GM18505 (cell line): ENCODE data around the gene CFAP100.

Experiments
- ATAC-seq: cut with Tn5 transposase; IDR thresholded peaks from one replicate; pipeline ENCODE4 v1.9.1; 2021; ENCODE audit not compliant: unreplicated experiment
- POLR2A ChIP-seq: IDR thresholded peaks from 4 replicates; pipeline ENCODE4 v1.6.1; 2011; ENCODE audit warnings: borderline replicate concordance; ENCODE audit not compliant: insufficient read depth, insufficient read length; ENCODE audit errors: extremely low read depth

CFAP100 gene

GRCh38 chr3:126447456-126448106 lies 52.9 kb downstream of the CFAP100 start:
- no peak for ATAC-seq

GRCh38 chr3:126448136-126448892 lies 53.6 kb downstream of the CFAP100 start:
- ATAC-seq, result no peak
- no peak for TF ChIP-seq POLR2A

More at GRCh38 chr3:126447456-126448106, 52.9 kb downstream of the CFAP100 start:
- TF ChIP-seq POLR2A, result no peak

- no peak for ATAC-seq
Measured at GRCh38 chr3:126448893-126449180, 54.1 kb downstream of the CFAP100 start.

GRCh38 chr3:126449621-126450051 lies 54.9 kb downstream of the CFAP100 start:
- ATAC-seq, result no peak

More at GRCh38 chr3:126448893-126449180, 54.1 kb downstream of the CFAP100 start:
- no peak for TF ChIP-seq POLR2A

GRCh38 chr3:126450219-126450618 lies 55.5 kb downstream of the CFAP100 start:
- TF ChIP-seq POLR2A, result no peak
- no peak for ATAC-seq

More at GRCh38 chr3:126449621-126450051, 54.9 kb downstream of the CFAP100 start:
- TF ChIP-seq POLR2A, result no peak

- no peak for ATAC-seq
- no peak for TF ChIP-seq POLR2A
Measured at GRCh38 chr3:126450744-126451143, 56.0 kb downstream of the CFAP100 start.

GRCh38 chr3:126451511-126451910 lies 56.8 kb downstream of the CFAP100 start:
- ATAC-seq, result no peak
- TF ChIP-seq POLR2A, result no peak

- ATAC-seq, result no peak
- TF ChIP-seq POLR2A, result no peak
Measured at GRCh38 chr3:126452213-126452612, 57.5 kb downstream of the CFAP100 start.

- no peak for ATAC-seq
- no peak for TF ChIP-seq POLR2A
Measured at GRCh38 chr3:126454025-126454424, 59.3 kb downstream of the CFAP100 start.

GRCh38 chr3:126454437-126455198 lies 59.9 kb downstream of the CFAP100 start:
- no peak for ATAC-seq
- no peak for TF ChIP-seq POLR2A

- ATAC-seq, result no peak
Measured at GRCh38 chr3:126456211-126456610, 61.5 kb downstream of the CFAP100 start.

GRCh38 chr3:126456766-126457388 lies 62.2 kb downstream of the CFAP100 start:
- ATAC-seq, result no peak
- no peak for TF ChIP-seq POLR2A

More at GRCh38 chr3:126456211-126456610, 61.5 kb downstream of the CFAP100 start:
- TF ChIP-seq POLR2A, result no peak
